Heart right ventricle (tissue), 16 donors: ENCODE measurements around the gene ARPP21. TPM values are rescaled to one million over a fixed set of nuclear protein-coding genes. Genes with fewer than 3 reads are reported as not detected.

Experiments used
- ATAC-seq, 8 donors: fragments of 200-7000 bp; cut with Tn5 transposase; one replicate each; pipeline ENCODE4 v1.9.1; 2020; ENCODE audit warnings: mild to moderate bottlenecking in 8 of 8, moderate library complexity in 8 of 8, moderate number of reproducible peaks in 1 of 8
- DNase-seq, 2 donors: peaks; one replicate each; pipeline ENCODE4 v3.0.0-alpha.2; 2020
- H3K27ac ChIP-seq, 10 donors: fragments of 200-600 bp; sonication (generic) in 2 of 10; one replicate each; pipeline versions ENCODE4 v1.5.0 to v1.8.0; 2020 to 2022; ENCODE audit warnings: mild to moderate bottlenecking in 3 of 10
- H3K27me3 ChIP-seq, 7 donors: fragments of 200-600 bp; one replicate each; pipeline ENCODE4 v1.8.0; 2021 to 2022; ENCODE audit warnings: mild to moderate bottlenecking in 2 of 7
- H3K36me3 ChIP-seq, 9 donors: fragments of 200-600 bp; sonication (generic) in 1 of 9; one replicate each; pipeline versions ENCODE4 v1.5.0 to v1.8.0; 2020 to 2022; ENCODE audit warnings: mild to moderate bottlenecking in 2 of 9
- H3K4me1 ChIP-seq, 9 donors: fragments of 200-600 bp; sonication (generic) in 1 of 9; one replicate each; pipeline versions ENCODE4 v1.5.0 to v1.8.0; 2020 to 2022; ENCODE audit warnings: mild to moderate bottlenecking in 4 of 9
- H3K4me3 ChIP-seq, 10 donors: fragments of 200-600 bp; sonication (generic) in 2 of 10; one replicate each; pipeline versions ENCODE4 v1.5.0 to v1.8.0; 2020 to 2022; ENCODE audit warnings: mild to moderate bottlenecking in 7 of 10, moderate library complexity in 2 of 10
- H3K9me3 ChIP-seq, 11 donors: fragments of 200-600 bp in 10 of 11; sonication (generic) in 2 of 11; one replicate each; pipeline versions ENCODE4 v1.5.0 to v1.8.0; 2013 to 2022; ENCODE audit warnings: mild to moderate bottlenecking in 2 of 11, control low read depth in 1 of 11, moderate library complexity in 1 of 11
- CTCF ChIP-seq, 9 donors: fragments of 200-600 bp; sonication (generic) in 2 of 9; IDR thresholded peaks; one replicate each; pipeline versions ENCODE4 v1.5.0 to v1.8.0; 2021 to 2022; ENCODE audit warnings: antibody characterized with exemption in 9 of 9, mild to moderate bottlenecking in 5 of 9, moderate library complexity in 1 of 9
- WGBS, 2 donors: extraction: QIAGEN DNeasy Blood & Tissue Kit; methylation state at CpG; one replicate each; pipeline ENCODE4 v1.1.7; 2013; ENCODE audit warnings: inconsistent platforms in 1 of 2; 5-methylcytosine and 5-hydroxymethylcytosine counted together
- intact Hi-C, 10 donors: fragments of 100-400 bp; cut with DNase I; formaldehyde crosslinking; loops; one replicate each; pipeline versions ENCODE4 v1.11.1 to v1.14.2; 2022
- polyA plus RNA-seq, 2 donors: library from polyadenylated mRNA; stranded (reverse); fragments of 200-250 nt; gene quantifications; one replicate each; pipeline ENCODE4 v1.2.3, GENCODE V29; 2013
- total RNA-seq, 10 donors: library from RNA; stranded (reverse); fragmentation: NEBNext Ultra II Directional in 3 of 10; extraction: Animal tissue kit (Norgen Biotek cat#: 25700) in 3 of 10; gene quantifications; one replicate each; pipeline versions ENCODE4 v1.2.1 to v1.2.4, GENCODE V29; 2021 to 2023
- donor health status: Arrhythmogenic right ventricular cardiomyopathy.
- donor health status: ischemic (EF 13 %, LVEDD 7.1; RV severe dilation, severe dysfunction).
- donor health status: healthy with polysubstance abuse.
- donor health status: DM: no; HTN: yes; CAD: no.
- donor health status: DM: no; HTN: no; CAD: no.
- donor health status: ischemic (EF 25% LVEDD 6.9; RV normal size, moderate dysfunction).
- donor health status: ischemic (EF 25% LVEDD 5.7; RV mildly dilated, moderate dysfunction).
- donor health status: healthy.
- donor health status: DM: yes; HTN: yes; CAD: no.
- donor health status: Ischemic cardiomyopathy.
- donor health status: ischemic (EF 35%, LVEDD 5.7; RV mildly dilated, moderate dysfunction).
- donor health status: nonischemic (EF 11% LVEDD 7.7; RV severe dilation, severe dysfunction).
- donor health status: DM: yes; HTN: yes; CAD: no.
- donor health status: PGD.
- donor health status: ischemic (EF 29% LVEDD 5.4; RV normal size, mild dysfunction).
- donor health status: nonischemic (EF 23%, LVEDD 6.1; RV moderate dilation, normal function).

Gene ARPP21
- total and polyA plus RNA-seq, 12 donors, result 0.06 TPM; not detected in 11

GRCh38 chr3:35597490-35597889 lies 41.8 kb upstream of the ARPP21 start:
- no peaks in the 10 kb centered on the region for H3K36me3 ChIP-seq
- intact Hi-C loops, result no loop called here
- no peaks in the 10 kb centered on the region for H3K27me3 ChIP-seq
- no peak for TF ChIP-seq CTCF (IDR thresholded peaks at IDR 0.05)
- H3K9me3 ChIP-seq, result peaks cover 0 to 4% (median 0%) of the 10 kb centered on the region in 11 donors
- WGBS, 2 donors, result 81 to 87% methylated on average over 3 of the region's 3 CpGs
- H3K4me3 ChIP-seq, result no peak overlapping the region
- no peaks in the 10 kb centered on the region for H3K4me1 ChIP-seq
- ATAC-seq, result no peak
- no peak overlapping the region for H3K27ac ChIP-seq
- no peak for DNase-seq

- TF ChIP-seq CTCF (IDR thresholded peaks at IDR 0.05), result no peak
- intact Hi-C loops, result no loop called here
- Histone ChIP-seq H3K4me3 (no peak overlapping the region), H3K9me3 (no peaks in the 10 kb centered on the region), H3K27ac (no peak overlapping the region), H3K36me3 (no peaks in the 10 kb centered on the region), H3K27me3 (no peaks in the 10 kb centered on the region), H3K4me1 (no peaks in the 10 kb centered on the region)
- 84 to 95% methylated on average over 1 of the region's 1 CpG for WGBS, 2 donors
- DNase-seq, result no peak
- no peak for ATAC-seq
Measured at GRCh38 chr3:35598804-35599203, 40.5 kb upstream of the ARPP21 start.

GRCh38 chr3:35601959-35602358 lies 37.4 kb upstream of the ARPP21 start:
- intact Hi-C loops, result no loop called here
- Histone ChIP-seq H3K27me3 (no peaks in the 10 kb centered on the region), H3K4me3 (no peak overlapping the region), H3K36me3 (no peaks in the 10 kb centered on the region), H3K9me3 (peaks cover 0 to 18% (median 0%) of the 10 kb centered on the region in 11 donors), H3K4me1 (no peaks in the 10 kb centered on the region), H3K27ac (no peak overlapping the region)
- DNase-seq (no peak), ATAC-seq (no peak)
- TF ChIP-seq CTCF (IDR thresholded peaks at IDR 0.05), result no peak

- 60 to 71% methylated on average over 7 of the region's 7 CpGs for WGBS, 2 donors
Measured at GRCh38 chr3:35602395-35602936, 36.9 kb upstream of the ARPP21 start.

More at GRCh38 chr3:35602395-35602936, 36.9 kb upstream of the ARPP21 start:
- no peak for DNase-seq
- ATAC-seq, result no peak
- Histone ChIP-seq H3K9me3 (peaks cover 0 to 18% (median 0%) of the 10 kb centered on the region in 11 donors), H3K27me3 (no peaks in the 10 kb centered on the region), H3K4me1 (no peaks in the 10 kb centered on the region), H3K27ac (no peak overlapping the region), H3K36me3 (no peaks in the 10 kb centered on the region), H3K4me3 (no peak overlapping the region)
- intact Hi-C loops, result no loop called here
- TF ChIP-seq CTCF (IDR thresholded peaks at IDR 0.05), result no peak
